ENCODE data around the gene MGRN1. TPM values are rescaled to one million over a fixed set of nuclear protein-coding genes. Genes with fewer than 3 reads are reported as not detected.

MGRN1 gene
- total RNA-seq, 1 experiment from 2014 or later: 26.6 TPM

GRCh38 chr16:4623593-4623992, 1.0 kb upstream of the MGRN1 start:
- DNase-seq (ENCODE audit: low read depth): no peak

- DNase-seq (ENCODE audit: low read depth): peak; percentile 40
Measured at GRCh38 chr16:4624827-4625559, 367 bp downstream of the MGRN1 start.

GRCh38 chr16:4625560-4626159, 1.0 kb downstream of the MGRN1 start:
- no peak for DNase-seq (ENCODE audit: low read depth)

GRCh38 chr16:4626396-4626795, 1.8 kb downstream of the MGRN1 start:
- no peak for DNase-seq (ENCODE audit: low read depth)

GRCh38 chr16:4628283-4628682, 3.7 kb downstream of the MGRN1 start:
- DNase-seq (ENCODE audit: low read depth): no peak

GRCh38 chr16:4631444-4631843, 6.8 kb downstream of the MGRN1 start:
- no peak for DNase-seq (ENCODE audit: low read depth)

- DNase-seq (ENCODE audit: low read depth): no peak
Measured at GRCh38 chr16:4633910-4634635, 9.4 kb downstream of the MGRN1 start.

GRCh38 chr16:4634768-4635167, 10.1 kb downstream of the MGRN1 start:
- no peak for DNase-seq (ENCODE audit: low read depth)

- no peak for DNase-seq (ENCODE audit: low read depth)
Measured at GRCh38 chr16:4636196-4636595, 11.6 kb downstream of the MGRN1 start.

GRCh38 chr16:4637501-4638166, 13.0 kb downstream of the MGRN1 start:
- no peak for DNase-seq (ENCODE audit: low read depth)

- DNase-seq (ENCODE audit: low read depth): no peak
Measured at GRCh38 chr16:4639899-4640509, 15.4 kb downstream of the MGRN1 start.

GRCh38 chr16:4640572-4641305, 16.1 kb downstream of the MGRN1 start:
- no peak for DNase-seq (ENCODE audit: low read depth)

GRCh38 chr16:4641306-4641687, 16.7 kb downstream of the MGRN1 start:
- DNase-seq (ENCODE audit: low read depth): no peak

GRCh38 chr16:4641895-4642294, 17.3 kb downstream of the MGRN1 start:
- DNase-seq (ENCODE audit: low read depth): no peak

GRCh38 chr16:4646773-4647643, 22.4 kb downstream of the MGRN1 start:
- DNase-seq (ENCODE audit: low read depth): no peak

- no peak for DNase-seq (ENCODE audit: low read depth)
Measured at GRCh38 chr16:4647644-4647980, 23.0 kb downstream of the MGRN1 start.

GRCh38 chr16:4648917-4649316, 24.3 kb downstream of the MGRN1 start:
- no peak for DNase-seq (ENCODE audit: low read depth)

GRCh38 chr16:4649744-4650442, 25.3 kb downstream of the MGRN1 start:
- no peak for DNase-seq (ENCODE audit: low read depth)

GRCh38 chr16:4650443-4651074, 25.9 kb downstream of the MGRN1 start:
- peak; percentile 63 for DNase-seq (ENCODE audit: low read depth)

Data from LHCN-M2 (cell line).